Measurements from ENCODE around the gene GAB4. TPM values are rescaled to one million over a fixed set of nuclear protein-coding genes. Genes with fewer than 3 reads are reported as not detected.
A peak's percentile ranks its signal among the peaks of the same experiment; 100 is the strongest.
"Not testable (repeated sequence)": the region's sequence is repeated elsewhere in the genome, so short reads cannot be mapped to it uniquely, and the experiment has no call there.

The GAB4 gene
- total RNA-seq, 1 experiment from 2014 or later, result not detected

GRCh38 chr22:16925407-16925966 lies 82.5 kb downstream of the GAB4 start:
- no peaks in the 10 kb centered on the region for H3K9me3 ChIP-seq (replicated peaks)
- H3K27me3 ChIP-seq, result peaks cover 7% of the 10 kb centered on the region; the same call in 1 of the 2 replicates
- H3K4me3 ChIP-seq, result no peak overlapping the region
- H3K4me1 ChIP-seq, result no peaks in the 10 kb centered on the region
- no peak for DNase-seq
- no peak overlapping the region for H3K27ac ChIP-seq
- H3K36me3 ChIP-seq, result no peaks in the 10 kb centered on the region

- peaks cover 7% of the 10 kb centered on the region; the same call in 1 of the 2 replicates for H3K27me3 ChIP-seq
- no peak overlapping the region for H3K27ac ChIP-seq
- no peaks in the 10 kb centered on the region for H3K9me3 ChIP-seq (replicated peaks)
- H3K36me3 ChIP-seq, result no peaks in the 10 kb centered on the region
- H3K4me1 ChIP-seq, result no peaks in the 10 kb centered on the region
- no peak for DNase-seq
- H3K4me3 ChIP-seq, result no peak overlapping the region
Measured at GRCh38 chr22:16922706-16923105, 85.3 kb downstream of the GAB4 start.

GRCh38 chr22:16922076-16922475 lies 85.9 kb downstream of the GAB4 start:
- no peaks in the 10 kb centered on the region for H3K36me3 ChIP-seq
- no peak for DNase-seq
- H3K4me1 ChIP-seq, result no peaks in the 10 kb centered on the region
- H3K27ac ChIP-seq, result no peak overlapping the region
- no peak overlapping the region for H3K4me3 ChIP-seq
- peaks cover 7% of the 10 kb centered on the region; the same call in 1 of the 2 replicates for H3K27me3 ChIP-seq
- H3K9me3 ChIP-seq (replicated peaks), result no peaks in the 10 kb centered on the region

- Histone ChIP-seq H3K27ac (no peak overlapping the region), H3K4me1 (no peaks in the 10 kb centered on the region), H3K27me3 (peaks cover 4% of the 10 kb centered on the region; the same call in 1 of the 2 replicates), H3K9me3 (replicated peaks) (no peaks in the 10 kb centered on the region), H3K4me3 (no peak overlapping the region), H3K36me3 (no peaks in the 10 kb centered on the region)
- DNase-seq, result peak; percentile 62 to 81
Measured at GRCh38 chr22:16917144-16918003, 90.6 kb downstream of the GAB4 start.

GRCh38 chr22:16915701-16916100 lies 92.3 kb downstream of the GAB4 start:
- Histone ChIP-seq H3K36me3 (no peaks in the 10 kb centered on the region), H3K27ac (no peak overlapping the region), H3K4me1 (no peaks in the 10 kb centered on the region), H3K4me3 (no peak overlapping the region), H3K9me3 (replicated peaks) (no peaks in the 10 kb centered on the region), H3K27me3 (peaks cover under 1% of the 10 kb centered on the region; the same call in 1 of the 2 replicates)
- DNase-seq, result no peak

- H3K9me3 ChIP-seq (replicated peaks); H3K27me3 ChIP-seq; H3K36me3 ChIP-seq; H3K4me1 ChIP-seq; H3K4me3 ChIP-seq; H3K27ac ChIP-seq; DNase-seq: not testable (repeated sequence)
Measured at GRCh38 chr22:16914911-16915310, 93.1 kb downstream of the GAB4 start.

- DNase-seq, result peak; percentile 16 to 29
Measured at GRCh38 chr22:16914006-16914405, 94.0 kb downstream of the GAB4 start.

GRCh38 chr22:16912281-16912680 lies 95.7 kb downstream of the GAB4 start:
- H3K27ac ChIP-seq, result no peak overlapping the region
- no peaks in the 10 kb centered on the region for H3K9me3 ChIP-seq (replicated peaks)
- H3K4me3 ChIP-seq, result no peak overlapping the region
- no peaks in the 10 kb centered on the region for H3K36me3 ChIP-seq
- no peaks in the 10 kb centered on the region for H3K4me1 ChIP-seq
- DNase-seq, result no peak
- H3K27me3 ChIP-seq, result no peaks in the 10 kb centered on the region

More at GRCh38 chr22:16914006-16914405, 94.0 kb downstream of the GAB4 start:
- Histone ChIP-seq H3K27ac (no peak overlapping the region), H3K27me3 (no peaks in the 10 kb centered on the region), H3K4me1 (no peaks in the 10 kb centered on the region), H3K36me3 (no peaks in the 10 kb centered on the region), H3K9me3 (replicated peaks) (no peaks in the 10 kb centered on the region), H3K4me3 (no peak overlapping the region)

Other genes with a start within 250 kb of the GAB4 start
- not detected in 2 replicates for gene XKR3, start 182.8 kb downstream of the GAB4 start, total RNA-seq (2014; rRNA removed; shearing (Covaris generic))
- gene IL17RA, start 76.8 kb upstream of the GAB4 start, total RNA-seq (2014; rRNA removed; shearing (Covaris generic)), result 3.2 and 3.3 TPM in 2 replicates
- gene TMEM121B, start 113.1 kb upstream of the GAB4 start, total RNA-seq (2014; rRNA removed; shearing (Covaris generic)), result 1.8 and 1.9 TPM in 2 replicates
- 48.3 and 48.7 TPM in 2 replicates for gene HDHD5, start 151.1 kb upstream of the GAB4 start, total RNA-seq (2014; rRNA removed; shearing (Covaris generic))
- 0.10 and 0.28 TPM in 2 replicates for gene ADA2, start 211.2 kb upstream of the GAB4 start, total RNA-seq (2014; rRNA removed; shearing (Covaris generic))

All from SJCRH30 (cell line).